ENCODE data around the gene RFX1.

DNA sequence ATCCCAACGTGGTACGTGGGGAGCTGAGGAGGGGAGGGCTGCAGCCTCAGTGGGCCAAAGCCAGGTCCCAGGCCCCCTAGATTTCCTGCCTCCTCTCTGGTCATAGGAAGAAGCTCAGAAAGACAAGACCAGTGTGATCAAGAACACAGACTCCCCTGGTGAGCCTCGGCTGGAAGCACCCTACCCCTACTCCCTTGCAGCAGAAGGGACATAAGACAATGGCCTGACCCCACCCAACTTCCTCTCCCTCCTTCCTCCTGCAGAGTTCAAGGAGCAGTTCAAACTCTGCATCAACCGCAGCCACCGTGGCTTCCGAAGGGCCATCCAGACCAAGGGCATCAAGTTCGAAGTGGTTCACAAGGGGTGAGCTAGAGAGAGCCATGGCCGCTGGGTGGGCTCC lies 79.4 kb downstream of the RFX1 start:
- TF ChIP-seq CTCF (IDR thresholded peaks at IDR 0.05) = no peak
- no peak for TF ChIP-seq POLR2A (IDR thresholded peaks at IDR 0.05)
